Measurements from ENCODE around the gene COX7A1. TPM values are rescaled to one million over a fixed set of nuclear protein-coding genes. Genes with fewer than 3 reads are reported as not detected.

Gene COX7A1
- polyA plus RNA-seq, 1 donor from 2014 or later, result not detected

GRCh38 chr19:36101550-36102327, 50.5 kb downstream of the COX7A1 start:
- Histone ChIP-seq H3K36me3 (ENCODE audit: insufficient read depth, low read length) (no peaks in the 10 kb centered on the region), H3K27me3 (ENCODE audit: insufficient read depth, low read depth, low read length) (no peaks in the 10 kb centered on the region), H2AFZ (ENCODE audit: low read depth, low read length) (no peak overlapping the region), H4K20me1 (ENCODE audit: insufficient read depth) (no peaks in the 10 kb centered on the region), H3K9me2 (ENCODE audit: insufficient read depth, low read length) (no peaks in the 10 kb centered on the region), H3K9ac (ENCODE audit: low read length) (no peak overlapping the region), H3K4me3 (ENCODE audit: low read length) (no peak overlapping the region), H3K4me2 (ENCODE audit: low read length) (no peak overlapping the region), H3K79me2 (replicated peaks; ENCODE audit: insufficient read depth, low read length) (no peaks in the 10 kb centered on the region), H3F3A (ENCODE audit: insufficient read depth, low read length, poor library complexity, severe bottlenecking) (no peaks in the 10 kb centered on the region), H3K27ac (ENCODE audit: low read length) (no peak overlapping the region), H3K9me3 (ENCODE audit: low read length) (no peaks in the 10 kb centered on the region)
- TF ChIP-seq CTCF (IDR thresholded peaks at IDR 0.05; ENCODE audit: poor library complexity, severe bottlenecking), result no peak
- no peak for TF ChIP-seq REST (IDR thresholded peaks at IDR 0.05; ENCODE audit: borderline replicate concordance)
- TF ChIP-seq MXI1 (conservative IDR thresholded peaks at IDR 0.05; ENCODE audit: poor library complexity, severe bottlenecking), result no peak
- no peak for TF ChIP-seq SMC3 (conservative IDR thresholded peaks at IDR 0.05; ENCODE audit: poor library complexity)
- no peak for TF ChIP-seq POLR2AphosphoS5 (IDR thresholded peaks at IDR 0.05)
- TF ChIP-seq TAF1 (IDR thresholded peaks at IDR 0.05; ENCODE audit: low read depth), result no peak
- no peak for TF ChIP-seq EZH2 (IDR thresholded peaks at IDR 0.05; ENCODE audit: borderline replicate concordance, insufficient read depth, low read length, poor library complexity, severe bottlenecking)
- no peak for TF ChIP-seq RAD21 (conservative IDR thresholded peaks at IDR 0.05)
- no peak for TF ChIP-seq EP300 (conservative IDR thresholded peaks at IDR 0.05; ENCODE audit: poor library complexity, severe bottlenecking)

Other genes starting within 250 kb of the COX7A1 start
- not detected in 2 replicates for gene HCST, start 249.9 kb downstream of the COX7A1 start, polyA plus RNA-seq
- gene TYROBP, start 244.2 kb downstream of the COX7A1 start, polyA plus RNA-seq, result not detected in 2 replicates
- gene LRFN3, start 216.1 kb downstream of the COX7A1 start, polyA plus RNA-seq, result 10.1 and 11.1 TPM in 2 replicates
- 65.3 and 71.6 TPM in 2 replicates for gene SDHAF1, start 157.3 kb downstream of the COX7A1 start, polyA plus RNA-seq
- gene SYNE4, start 143.6 kb downstream of the COX7A1 start, polyA plus RNA-seq, result 0.16 and 0.19 TPM in 2 replicates
- 45.6 and 63.2 TPM in 2 replicates for gene ALKBH6, start 138.2 kb downstream of the COX7A1 start, polyA plus RNA-seq
- gene CLIP3, start 119.6 kb downstream of the COX7A1 start, polyA plus RNA-seq, result 5.6 and 7.8 TPM in 2 replicates
- 3.8 and 5.5 TPM in 2 replicates for gene THAP8, start 98.2 kb downstream of the COX7A1 start, polyA plus RNA-seq
- 0.35 and 0.84 TPM in 2 replicates for gene WDR62, start 97.5 kb downstream of the COX7A1 start, polyA plus RNA-seq
- gene OVOL3, start 41.3 kb downstream of the COX7A1 start, polyA plus RNA-seq, result not detected in 2 replicates
- gene POLR2I, start 37.6 kb downstream of the COX7A1 start, polyA plus RNA-seq, result 159 and 169 TPM in 2 replicates
- 640 and 643 TPM in 2 replicates for gene TBCB, start 37.0 kb downstream of the COX7A1 start, polyA plus RNA-seq
- gene CAPNS1, start 12.4 kb downstream of the COX7A1 start, polyA plus RNA-seq, result 67.3 and 87.8 TPM in 2 replicates
- 9.4 and 9.7 TPM in 2 replicates for gene ZNF565, start 62.2 kb upstream of the COX7A1 start, polyA plus RNA-seq
- gene ZNF146, start 62.7 kb upstream of the COX7A1 start, polyA plus RNA-seq, result 162 and 215 TPM in 2 replicates
- 16.1 and 16.4 TPM in 2 replicates for gene ZFP14, start 226.8 kb upstream of the COX7A1 start, polyA plus RNA-seq